ENCODE measurements around the gene NUTF2.

Gene NUTF2

GRCh38 chr16:67892899-67893742 is 46.4 kb downstream of the NUTF2 start, which contains the start of gene PSKH1:
Gene PSKH1 (plus strand): TSS chr16:67893254. CDS start chr16:67908750, 15,496 bp downstream.
- no peak for TF ChIP-seq CTCF (IDR thresholded peaks at IDR 0.05; ENCODE audit: low read length)
- TF ChIP-seq EZH2 (IDR thresholded peaks at IDR 0.05; ENCODE audit: borderline replicate concordance, low read length), result no peak
- H3K27ac ChIP-seq (ENCODE audit: low read depth, low read length, poor library complexity, severe bottlenecking), result no peak within 1 kb of the TSS
- peak within 1 kb of the TSS; percentile 88 for H3K9ac ChIP-seq (ENCODE audit: low read length)
- H3F3A ChIP-seq (ENCODE audit: insufficient read depth, low read length), result no peaks in the 10 kb centered on the region
- no peaks in the 10 kb centered on the region for H3K9me2 ChIP-seq (ENCODE audit: low read depth, low read length)
- H3K4me3 ChIP-seq (ENCODE audit: low read depth, low read length, poor library complexity, severe bottlenecking), result peak within 1 kb of the TSS; percentile 91
- no peaks in the 10 kb centered on the region for H4K20me1 ChIP-seq (ENCODE audit: insufficient read depth, low read length)
- no peak within 1 kb of the TSS for H2AFZ ChIP-seq (ENCODE audit: low read length)
- H3K9me3 ChIP-seq (ENCODE audit: low read length), result no peaks in the 10 kb centered on the region
- no peaks in the 10 kb centered on the region for H3K27me3 ChIP-seq (ENCODE audit: insufficient read depth, low read length)
- peak within 1 kb of the TSS; percentile 78 for H3K4me2 ChIP-seq (ENCODE audit: low read length)
- no peaks in the 10 kb centered on the region for H3K36me3 ChIP-seq (ENCODE audit: insufficient read depth, low read length)
- peaks cover 19% of the 10 kb centered on the region for H3K4me1 ChIP-seq (ENCODE audit: insufficient read depth, low read length, severe bottlenecking)
- peaks cover 19% of the 10 kb centered on the region for H3K79me2 ChIP-seq (ENCODE audit: insufficient read depth, low read length)

- Histone ChIP-seq H3F3A (ENCODE audit: insufficient read depth, low read length) (no peaks in the 10 kb centered on the region), H3K9ac (ENCODE audit: low read length) (peak overlapping the region; percentile 88), H3K79me2 (ENCODE audit: insufficient read depth, low read length) (peaks cover 19% of the 10 kb centered on the region), H2AFZ (ENCODE audit: low read length) (no peak overlapping the region), H3K9me2 (ENCODE audit: low read depth, low read length) (no peaks in the 10 kb centered on the region), H3K4me1 (ENCODE audit: insufficient read depth, low read length, severe bottlenecking) (peaks cover 19% of the 10 kb centered on the region), H3K27ac (ENCODE audit: low read depth, low read length, poor library complexity, severe bottlenecking) (no peak overlapping the region), H3K9me3 (ENCODE audit: low read length) (no peaks in the 10 kb centered on the region), H3K4me3 (ENCODE audit: low read depth, low read length, poor library complexity, severe bottlenecking) (peak overlapping the region; percentile 91), H3K36me3 (ENCODE audit: insufficient read depth, low read length) (no peaks in the 10 kb centered on the region), H4K20me1 (ENCODE audit: insufficient read depth, low read length) (no peaks in the 10 kb centered on the region), H3K4me2 (ENCODE audit: low read length) (peak overlapping the region; percentile 77), H3K27me3 (ENCODE audit: insufficient read depth, low read length) (no peaks in the 10 kb centered on the region)
- TF ChIP-seq CTCF (IDR thresholded peaks at IDR 0.05; ENCODE audit: low read length) (no peak), EZH2 (IDR thresholded peaks at IDR 0.05; ENCODE audit: borderline replicate concordance, low read length) (no peak)
These were observed 47.1 kb downstream of the NUTF2 start for GRCh38 chr16:67893743-67894399.

GRCh38 chr16:67897231-67897630 is 50.5 kb downstream of the NUTF2 start:
- no peaks in the 10 kb centered on the region for H3K36me3 ChIP-seq (ENCODE audit: insufficient read depth, low read length)
- no peak overlapping the region for H3K9ac ChIP-seq (ENCODE audit: low read length)
- H2AFZ ChIP-seq (ENCODE audit: low read length), result no peak overlapping the region
- H3K27ac ChIP-seq (ENCODE audit: low read depth, low read length, poor library complexity, severe bottlenecking), result no peak overlapping the region
- H3K4me2 ChIP-seq (ENCODE audit: low read length), result no peak overlapping the region
- no peaks in the 10 kb centered on the region for H3K9me3 ChIP-seq (ENCODE audit: low read length)
- no peak overlapping the region for H3K4me3 ChIP-seq (ENCODE audit: low read depth, low read length, poor library complexity, severe bottlenecking)
- TF ChIP-seq EZH2 (IDR thresholded peaks at IDR 0.05; ENCODE audit: borderline replicate concordance, low read length) (no peak), CTCF (IDR thresholded peaks at IDR 0.05; ENCODE audit: low read length) (no peak)
- H3K9me2 ChIP-seq (ENCODE audit: low read depth, low read length), result no peaks in the 10 kb centered on the region
- no peaks in the 10 kb centered on the region for H4K20me1 ChIP-seq (ENCODE audit: insufficient read depth, low read length)
- peaks cover 17% of the 10 kb centered on the region for H3K4me1 ChIP-seq (ENCODE audit: insufficient read depth, low read length, severe bottlenecking)
- peaks cover 19% of the 10 kb centered on the region for H3K79me2 ChIP-seq (ENCODE audit: insufficient read depth, low read length)
- no peaks in the 10 kb centered on the region for H3F3A ChIP-seq (ENCODE audit: insufficient read depth, low read length)
- H3K27me3 ChIP-seq (ENCODE audit: insufficient read depth, low read length), result no peaks in the 10 kb centered on the region

All from OCI-LY1 (cell line).